Neural cell (in vitro differentiated cells): Measurements from ENCODE around the gene ATP5PD. TPM values are rescaled to one million over a fixed set of nuclear protein-coding genes. Genes with fewer than 3 reads are reported as not detected.

Experiments used
- H2AFZ ChIP-seq: fragments of 200-600, 300-800 bp; sonication (generic), shearing (Covaris generic); 2 replicates; pipeline ENCODE4 v1.6.0; 2014; ENCODE audit warnings: low read depth, mild to moderate bottlenecking, antibody characterized with exemption, low read length, moderate library complexity
- H3F3A ChIP-seq: fragments of 200-600 bp; shearing (Covaris generic); 2 replicates; pipeline ENCODE4 v1.6.1; 2016; ENCODE audit warnings: mild to moderate bottlenecking, moderate library complexity, mixed read lengths, antibody characterized with exemption, low read length; ENCODE audit not compliant: insufficient read depth, poor library complexity, severe bottlenecking
- H3K27ac ChIP-seq: fragments of 200-600, 300-800 bp; sonication (generic), shearing (Covaris generic); 2 replicates; pipeline ENCODE4 v1.5.1; 2014; ENCODE audit warnings: mild to moderate bottlenecking, low read length, moderate library complexity
- H3K27me3 ChIP-seq: fragments of 300-800, 200-600 bp; sonication (generic), shearing (Covaris generic); 2 replicates; pipeline ENCODE4 v1.6.0; 2014; ENCODE audit warnings: mild to moderate bottlenecking, low read depth, low read length, moderate library complexity; ENCODE audit not compliant: insufficient read depth
- H3K36me3 ChIP-seq: fragments of 300-800, 200-600 bp; sonication (generic), shearing (Covaris generic); 2 replicates; pipeline ENCODE4 v1.5.1; 2014; ENCODE audit warnings: mild to moderate bottlenecking, antibody characterized with exemption, low read length, moderate library complexity; ENCODE audit not compliant: insufficient read depth
- H3K4me2 ChIP-seq: fragments of 300-800, 200-600 bp; sonication (generic), shearing (Covaris generic); 2 replicates; pipeline ENCODE4 v1.6.0; 2014; ENCODE audit warnings: mild to moderate bottlenecking, low read length
- H3K4me3 ChIP-seq: fragments of 300-800, 200-600 bp; sonication (generic), shearing (Covaris generic); 2 replicates; pipeline ENCODE4 v1.5.1; 2014; ENCODE audit warnings: mild to moderate bottlenecking, low read length, moderate library complexity
- H3K79me2 ChIP-seq: fragments of 200-600 bp; shearing (Covaris generic); replicated peaks from 2 replicates; pipeline ENCODE4 v1.6.0; 2014; ENCODE audit warnings: mild to moderate bottlenecking, low read length, moderate library complexity; ENCODE audit not compliant: insufficient read depth
- H3K9ac ChIP-seq: fragments of 300-800, 200-600 bp; sonication (generic), shearing (Covaris generic); 2 replicates; pipeline ENCODE4 v1.6.1; 2016; ENCODE audit warnings: mild to moderate bottlenecking, low read length, mixed read lengths
- H3K9me2 ChIP-seq: fragments of 200-600 bp; shearing (Covaris generic); 2 replicates; pipeline ENCODE4 v1.6.1; 2016; ENCODE audit warnings: mild to moderate bottlenecking, low read length, mixed read lengths; ENCODE audit not compliant: insufficient read depth
- H3K9me3 ChIP-seq: fragments of 200-600, 300-800 bp; sonication (generic), shearing (Covaris generic); 2 replicates; pipeline ENCODE4 v1.6.1; 2016; ENCODE audit warnings: mild to moderate bottlenecking, mixed run types, low read length, moderate library complexity, mixed read lengths
- H4K20me1 ChIP-seq: fragments of 200-600 bp; shearing (Covaris generic); 2 replicates; pipeline ENCODE4 v1.6.1; 2016; ENCODE audit warnings: mild to moderate bottlenecking, mixed run types; ENCODE audit not compliant: insufficient read depth
- CTCF ChIP-seq: fragments of 450-650 bp; IDR thresholded peaks from 2 replicates; pipeline ENCODE4 v1.5.1; 2014; ENCODE audit warnings: antibody characterized with exemption, mild to moderate bottlenecking, moderate library complexity; ENCODE audit not compliant: poor library complexity, severe bottlenecking
- EP300 ChIP-seq: fragments of 450-650 bp; conservative IDR thresholded peaks from 2 replicates; pipeline ENCODE4 v1.6.1; 2014; ENCODE audit warnings: antibody characterized with exemption, mild to moderate bottlenecking, moderate library complexity; ENCODE audit not compliant: poor library complexity, severe bottlenecking
- EZH2 ChIP-seq: fragments of 200-600, 300-800 bp; shearing (Covaris generic), sonication (generic); IDR thresholded peaks from 2 replicates; pipeline ENCODE4 v1.6.1; 2014; ENCODE audit warnings: antibody characterized with exemption, low read length, borderline replicate concordance, mild to moderate bottlenecking; ENCODE audit not compliant: insufficient read depth, poor library complexity, severe bottlenecking
- MXI1 ChIP-seq: fragments of 450-650 bp; conservative IDR thresholded peaks from 2 replicates; pipeline ENCODE4 v1.6.1; 2014; ENCODE audit warnings: antibody characterized with exemption, mild to moderate bottlenecking; ENCODE audit not compliant: poor library complexity, severe bottlenecking
- POLR2AphosphoS5 ChIP-seq: IDR thresholded peaks from 2 replicates; pipeline ENCODE4 v1.6.1; 2012
- RAD21 ChIP-seq: fragments of 450-650 bp; conservative IDR thresholded peaks from 2 replicates; pipeline ENCODE4 v1.6.1; 2014; ENCODE audit warnings: antibody characterized with exemption, mild to moderate bottlenecking, moderate library complexity
- REST ChIP-seq: IDR thresholded peaks from 2 replicates; pipeline ENCODE4 v1.6.1; 2012; ENCODE audit warnings: borderline replicate concordance
- SMC3 ChIP-seq: fragments of 450-650 bp; conservative IDR thresholded peaks from 2 replicates; pipeline ENCODE4 v1.6.1; 2014; ENCODE audit warnings: antibody characterized with exemption, mild to moderate bottlenecking, moderate library complexity; ENCODE audit not compliant: poor library complexity
- TAF1 ChIP-seq: IDR thresholded peaks from 2 replicates; pipeline ENCODE4 v1.6.1; 2012; ENCODE audit warnings: low read depth
- polyA minus RNA-seq: library from RNA; depleted of rRNA, polyadenylated mRNA; stranded (reverse); fragments of >200 nt; gene quantifications from 2 replicates; pipeline ENCODE4 v1.2.3, GENCODE V29; 2014
- polyA plus RNA-seq: library from polyadenylated mRNA; depleted of rRNA; stranded (reverse); fragments of >200 nt; gene quantifications from 2 replicates; pipeline ENCODE4 v1.2.3, GENCODE V29; 2014

The ATP5PD gene
- polyA plus RNA-seq (452 and 517 TPM in 2 replicates), polyA minus RNA-seq (129 and 160 TPM in 2 replicates)

GRCh38 chr17:75046407-75047289 is at the start of gene ATP5PD, which contains the start of gene KCTD2:
ATP5PD (minus strand) TSS chr17:75046969; CDS start chr17:75042650, 4,319 bp downstream.
KCTD2 (plus strand) TSS chr17:75047225; CDS start chr17:75047251, 26 bp downstream.
- H3K27ac ChIP-seq: peak within 1 kb of the TSS; percentile 92
- H3K4me2 ChIP-seq: peak within 1 kb of the TSS; percentile 85
- H3K9me2 ChIP-seq: no peaks in the 10 kb centered on the region
- peaks cover 16% of the 10 kb centered on the region for H3K79me2 ChIP-seq
- no peaks in the 10 kb centered on the region for H4K20me1 ChIP-seq
- no peaks in the 10 kb centered on the region for H3K9me3 ChIP-seq
- H3K9ac ChIP-seq: peak within 1 kb of the TSS; percentile 97
- H3K27me3 ChIP-seq: no peaks in the 10 kb centered on the region
- peak within 1 kb of the TSS; percentile 100 for H3K4me3 ChIP-seq
- no peaks in the 10 kb centered on the region for H3F3A ChIP-seq
- no peaks in the 10 kb centered on the region for H3K36me3 ChIP-seq
- peak within 1 kb of the TSS; percentile 69 for H2AFZ ChIP-seq
- no peak for TF ChIP-seq EZH2
- peak; percentile 99 for TF ChIP-seq POLR2AphosphoS5
- TF ChIP-seq RAD21: peak; percentile 7
- TF ChIP-seq CTCF: no peak
- TF ChIP-seq SMC3: peak; percentile 53
- TF ChIP-seq REST: peak; percentile 77
- TF ChIP-seq TAF1: no peak
- TF ChIP-seq EP300: peak; percentile 48
- TF ChIP-seq MXI1: peak; percentile 85

GRCh38 chr17:75096082-75096625 is 49.4 kb upstream of the ATP5PD start:
- Histone ChIP-seq H3K4me2 (no peak overlapping the region), H2AFZ (no peak overlapping the region), H3K9me3 (no peaks in the 10 kb centered on the region), H3K9ac (no peak overlapping the region), H4K20me1 (no peaks in the 10 kb centered on the region), H3K9me2 (no peaks in the 10 kb centered on the region), H3K36me3 (no peaks in the 10 kb centered on the region), H3K27me3 (no peaks in the 10 kb centered on the region), H3K27ac (no peak overlapping the region), H3K79me2 (no peaks in the 10 kb centered on the region), H3K4me3 (no peak overlapping the region), H3F3A (no peaks in the 10 kb centered on the region)
- TF ChIP-seq SMC3 (no peak), POLR2AphosphoS5 (no peak), EP300 (no peak), REST (no peak), CTCF (no peak), TAF1 (no peak), MXI1 (no peak)
